Left lung (tissue), 10 donors: ENCODE results near the gene NLRP14. TPM values are rescaled to one million over a fixed set of nuclear protein-coding genes. Genes with fewer than 3 reads are reported as not detected.

Experiments used
- ATAC-seq: fragments of 200-7000 bp; cut with Tn5 transposase; one replicate; pipeline ENCODE4 v1.9.1; 2020; ENCODE audit warnings: moderate library complexity
- DNase-seq, 4 donors: peaks; one replicate each; pipeline ENCODE4 v3.0.0-alpha.2; 2013 to 2020
- H3K27ac ChIP-seq, 2 donors: fragments of 200-600 bp; sonication (generic) in 1 of 2; one replicate each; pipeline versions ENCODE4 v1.5.0 to v1.8.0; 2020 to 2021
- H3K27me3 ChIP-seq, 2 donors: fragments of 200-600 bp; sonication (generic) in 1 of 2; one replicate each; pipeline versions ENCODE4 v1.5.0 to v1.8.0; 2020 to 2021
- H3K36me3 ChIP-seq, 2 donors: fragments of 200-600 bp; sonication (generic) in 1 of 2; one replicate each; pipeline versions ENCODE4 v1.5.0 to v1.8.0; 2020 to 2021
- H3K4me1 ChIP-seq, 2 donors: fragments of 200-600 bp; one replicate each; pipeline ENCODE4 v1.8.0; 2021
- H3K4me3 ChIP-seq, 2 donors: fragments of 200-600 bp; sonication (generic) in 1 of 2; one replicate each; pipeline versions ENCODE4 v1.5.0 to v1.8.0; 2020 to 2021; ENCODE audit warnings: mild to moderate bottlenecking in 1 of 2
- H3K9me3 ChIP-seq, 2 donors: fragments of 200-600 bp; sonication (generic) in 1 of 2; one replicate each; pipeline versions ENCODE4 v1.5.0 to v1.8.0; 2020 to 2021
- intact Hi-C, 2 donors: fragments of 100-400 bp; cut with DNase I; formaldehyde crosslinking; loops; one replicate each; pipeline versions ENCODE4 v1.11.2 to v1.14.2; 2022
- polyA plus RNA-seq, 6 donors: library from polyadenylated mRNA; unstranded; fragments of 120-200 nt; gene quantifications; one replicate each; pipeline ENCODE4 v1.2.1, GENCODE V29; 2013; ENCODE audit not compliant: insufficient read length in 6 of 6
- total RNA-seq, 2 donors: library from RNA; stranded (reverse); fragmentation: NEBNext Ultra II Directional; extraction: Animal tissue kit (Norgen Biotek cat#: 25700); gene quantifications; one replicate each; pipeline ENCODE4 v1.2.1, GENCODE V29; 2021
- TF ChIP-seq, protein P1 (sequence below), 2 donors: fragments of 200-600 bp; sonication (generic) in 1 of 2; IDR thresholded peaks; one replicate each; pipeline versions ENCODE4 v1.5.0 to v1.8.0; 2021; ENCODE audit warnings: antibody characterized with exemption in 2 of 2
- donor health status: DM: no; HTN: yes; CAD: no.
- donor health status: DM: no; HTN: no; CAD: no.

The NLRP14 gene
- total and polyA plus RNA-seq, 8 donors = 0.07 to 0.20 (median 0.14) TPM; not detected in 1

DNA sequence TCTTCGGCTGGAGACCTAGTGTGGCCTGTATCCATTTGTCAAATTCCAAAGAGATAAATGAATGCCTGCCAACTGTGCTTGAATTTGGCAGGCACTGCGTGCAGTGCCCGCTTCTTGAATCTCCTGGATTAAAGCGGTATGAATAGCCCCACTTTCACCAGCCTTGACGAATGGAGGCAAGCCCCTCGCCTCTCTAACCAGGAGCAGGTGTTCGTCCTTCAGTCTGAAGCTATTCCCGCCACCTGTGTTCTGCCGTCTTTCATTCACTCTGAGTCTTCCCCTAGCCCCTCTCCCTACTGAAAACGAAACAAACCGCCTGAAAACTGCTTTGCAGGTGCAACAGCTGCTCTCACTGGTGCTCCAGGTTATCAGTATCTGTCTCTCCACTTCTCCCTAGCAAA lies 11.2 kb downstream of the NLRP14 start:
- intact Hi-C loops = no loop called here
- no peak overlapping the region for H3K27ac ChIP-seq
- H3K27me3 ChIP-seq = no peaks in the 10 kb centered on the region
- H3K4me1 ChIP-seq = no peaks in the 10 kb centered on the region
- TF ChIP-seq, protein P1, sequence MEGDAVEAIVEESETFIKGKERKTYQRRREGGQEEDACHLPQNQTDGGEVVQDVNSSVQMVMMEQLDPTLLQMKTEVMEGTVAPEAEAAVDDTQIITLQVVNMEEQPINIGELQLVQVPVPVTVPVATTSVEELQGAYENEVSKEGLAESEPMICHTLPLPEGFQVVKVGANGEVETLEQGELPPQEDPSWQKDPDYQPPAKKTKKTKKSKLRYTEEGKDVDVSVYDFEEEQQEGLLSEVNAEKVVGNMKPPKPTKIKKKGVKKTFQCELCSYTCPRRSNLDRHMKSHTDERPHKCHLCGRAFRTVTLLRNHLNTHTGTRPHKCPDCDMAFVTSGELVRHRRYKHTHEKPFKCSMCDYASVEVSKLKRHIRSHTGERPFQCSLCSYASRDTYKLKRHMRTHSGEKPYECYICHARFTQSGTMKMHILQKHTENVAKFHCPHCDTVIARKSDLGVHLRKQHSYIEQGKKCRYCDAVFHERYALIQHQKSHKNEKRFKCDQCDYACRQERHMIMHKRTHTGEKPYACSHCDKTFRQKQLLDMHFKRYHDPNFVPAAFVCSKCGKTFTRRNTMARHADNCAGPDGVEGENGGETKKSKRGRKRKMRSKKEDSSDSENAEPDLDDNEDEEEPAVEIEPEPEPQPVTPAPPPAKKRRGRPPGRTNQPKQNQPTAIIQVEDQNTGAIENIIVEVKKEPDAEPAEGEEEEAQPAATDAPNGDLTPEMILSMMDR (IDR thresholded peaks at IDR 0.05) = no peak
- H3K9me3 ChIP-seq = no peaks in the 10 kb centered on the region
- DNase-seq = no peak
- no peak overlapping the region for H3K4me3 ChIP-seq
- ATAC-seq = no peak
- H3K36me3 ChIP-seq = no peaks in the 10 kb centered on the region

DNA sequence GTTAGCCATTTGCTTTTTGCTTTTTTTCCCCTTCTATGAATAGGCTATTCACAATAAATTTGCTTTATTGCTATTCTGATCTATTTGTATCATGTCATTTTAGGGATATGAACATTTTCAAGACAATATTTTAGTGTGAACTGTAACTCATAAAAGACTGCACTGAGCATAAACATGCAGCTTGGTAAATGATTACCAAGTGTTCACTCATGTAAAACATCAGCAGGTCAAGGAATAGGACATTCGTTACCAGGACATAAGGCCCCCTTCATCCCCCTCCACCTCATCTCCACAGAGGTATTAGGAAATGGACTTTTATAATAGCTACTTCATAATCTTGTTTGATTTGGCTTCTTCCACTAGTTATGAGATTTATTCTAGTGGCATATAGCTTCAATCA lies 12.4 kb downstream of the NLRP14 start:
- Histone ChIP-seq H3K27me3 (no peaks in the 10 kb centered on the region), H3K4me3 (no peak overlapping the region), H3K36me3 (no peaks in the 10 kb centered on the region), H3K4me1 (no peaks in the 10 kb centered on the region), H3K9me3 (no peaks in the 10 kb centered on the region), H3K27ac (no peak overlapping the region)
- no peak for DNase-seq
- ATAC-seq = no peak
- TF ChIP-seq, protein P1 (IDR thresholded peaks at IDR 0.05) = no peak
- intact Hi-C loops = no loop called here

DNA sequence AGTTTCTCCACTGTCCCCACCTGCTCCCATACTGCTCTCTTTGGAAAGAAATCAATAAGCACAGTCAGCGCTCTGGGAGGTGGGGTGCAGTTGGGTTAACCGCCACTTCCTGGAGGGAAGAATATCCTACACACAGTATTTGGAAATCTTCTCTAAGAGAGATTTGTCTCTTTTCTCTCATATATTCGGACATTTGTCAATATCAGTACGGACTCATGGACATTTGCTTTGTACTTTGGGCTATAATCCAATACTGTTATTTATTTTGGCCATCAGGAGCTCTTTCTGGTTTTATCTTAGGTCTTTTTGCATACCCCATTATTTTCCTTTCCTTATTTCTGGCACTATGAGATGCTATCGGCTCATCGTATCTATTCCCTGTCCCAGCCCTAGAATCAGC lies 13.7 kb downstream of the NLRP14 start:
- H3K4me3 ChIP-seq = no peak overlapping the region
- no peaks in the 10 kb centered on the region for H3K27me3 ChIP-seq
- no peak for ATAC-seq
- TF ChIP-seq, protein P1 (IDR thresholded peaks at IDR 0.05) = no peak
- no peaks in the 10 kb centered on the region for H3K36me3 ChIP-seq
- no peaks in the 10 kb centered on the region for H3K9me3 ChIP-seq
- no peak for DNase-seq
- no peaks in the 10 kb centered on the region for H3K4me1 ChIP-seq
- intact Hi-C loops = no loop called here
- no peak overlapping the region for H3K27ac ChIP-seq

DNA sequence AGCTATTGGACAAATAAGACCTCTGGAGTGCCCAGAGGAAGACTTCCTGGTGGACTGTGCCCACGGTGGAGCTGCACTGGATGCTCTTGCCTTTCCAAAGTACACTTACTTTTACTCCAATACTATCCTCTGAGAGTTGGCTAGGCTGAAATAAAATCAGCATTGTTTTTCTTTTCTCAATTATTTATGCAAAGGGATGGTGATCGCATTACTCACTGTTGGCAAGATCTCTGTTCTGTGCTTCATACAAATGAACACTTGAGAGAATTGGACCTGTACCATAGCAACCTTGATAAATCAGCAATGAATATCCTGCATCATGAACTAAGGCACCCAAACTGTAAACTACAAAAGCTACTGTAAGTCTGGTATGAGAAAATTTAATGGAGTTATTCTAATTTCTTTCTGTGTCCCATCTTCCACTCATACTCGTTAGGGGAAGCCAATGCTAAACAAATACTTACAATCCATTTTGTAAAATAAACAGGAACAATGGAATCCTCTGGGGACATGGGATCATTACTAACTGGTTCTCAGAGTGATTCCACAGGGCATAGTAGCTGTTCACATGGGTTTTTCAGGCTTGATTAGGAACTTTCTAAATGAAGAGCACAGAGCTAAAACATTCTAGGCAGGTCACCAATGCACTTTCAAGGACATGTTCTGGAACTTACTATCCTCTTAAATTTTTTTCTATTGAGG lies 26.3 kb downstream of the NLRP14 start:
- TF ChIP-seq, protein P1 (IDR thresholded peaks at IDR 0.05) = no peak
- Histone ChIP-seq H3K9me3 (no peaks in the 10 kb centered on the region), H3K4me3 (no peak overlapping the region), H3K36me3 (no peaks in the 10 kb centered on the region), H3K4me1 (no peaks in the 10 kb centered on the region), H3K27me3 (no peaks in the 10 kb centered on the region), H3K27ac (no peak overlapping the region)
- no peak for DNase-seq
- ATAC-seq = no peak
- intact Hi-C loops = no loop called here

DNA sequence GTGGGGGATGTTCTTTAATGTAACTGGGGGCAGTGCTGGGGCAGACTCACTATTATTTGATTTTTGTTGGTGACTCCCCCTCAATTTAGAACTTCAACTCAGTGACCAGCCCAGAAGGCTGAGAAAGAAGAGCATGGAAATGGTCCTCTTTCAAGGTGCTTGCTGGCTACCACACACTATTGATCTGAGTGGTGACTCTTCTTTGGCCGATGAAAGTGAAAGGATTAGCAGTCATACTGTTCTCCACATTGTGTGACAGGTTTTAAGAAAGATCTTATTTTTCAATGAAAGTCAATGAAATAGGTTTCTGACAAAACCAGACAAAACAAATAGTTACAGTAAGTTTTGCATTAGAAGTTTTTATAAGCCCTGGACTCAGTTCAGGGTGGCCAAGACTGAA lies 29.9 kb downstream of the NLRP14 start:
- Histone ChIP-seq H3K27me3 (no peaks in the 10 kb centered on the region), H3K9me3 (no peaks in the 10 kb centered on the region), H3K4me3 (no peak overlapping the region), H3K36me3 (no peaks in the 10 kb centered on the region), H3K4me1 (no peaks in the 10 kb centered on the region), H3K27ac (no peak overlapping the region)
- TF ChIP-seq, protein P1 (IDR thresholded peaks at IDR 0.05) = no peak
- no peak for ATAC-seq
- intact Hi-C loops = no loop called here
- DNase-seq = no peak
